HEK293T (cell line): ENCODE measurements around the gene LIPH.

Experiments
- CTCF ChIA-PET: fragments of 350-600 bp; formaldehyde crosslinking; extraction: SDS; loops from one replicate; lab custom pipeline; 2021; ENCODE audit warnings: antibody characterized with exemption, inconsistent platforms; lab: Yijun Ruan, JAX
- POLR2A ChIA-PET: fragments of 350-600 bp; formaldehyde crosslinking; extraction: SDS; loops from one replicate; lab custom pipeline; 2020; ENCODE audit warnings: antibody characterized with exemption, inconsistent platforms; lab: Yijun Ruan, JAX
- DNase-seq: peaks from one replicate; pipeline ENCODE4 v3.0.0; 2012; ENCODE audit warnings: mixed read lengths; ENCODE audit errors: extremely low spot score
- ARNT ChIP-seq: fragments of 450-650 bp; IDR thresholded peaks from 2 replicates; pipeline ENCODE4 v1.6.1; 2017; ENCODE audit warnings: mild to moderate bottlenecking
- BHLHE40 ChIP-seq: fragments of 450-650 bp; IDR thresholded peaks from 2 replicates; pipeline ENCODE4 v1.6.1; 2016; ENCODE audit warnings: mild to moderate bottlenecking, moderate library complexity, borderline replicate concordance
- CTBP1 ChIP-seq: fragments of 450-650 bp; IDR thresholded peaks from 2 replicates; pipeline ENCODE4 v1.6.1; 2016; ENCODE audit warnings: borderline replicate concordance
- ELF4 ChIP-seq: fragments of 450-650 bp; IDR thresholded peaks from 2 replicates; pipeline ENCODE4 v1.6.1; 2017; ENCODE audit warnings: antibody characterized with exemption
- FOXA1 ChIP-seq: fragments of 450-650 bp; IDR thresholded peaks from 2 replicates; pipeline ENCODE4 v1.6.1; 2016; ENCODE audit warnings: mild to moderate bottlenecking
- FOXK2 ChIP-seq: fragments of 450-650 bp; IDR thresholded peaks from 2 replicates; pipeline ENCODE4 v1.6.1; 2016; ENCODE audit warnings: mild to moderate bottlenecking
- FOXM1 ChIP-seq: fragments of 450-650 bp; IDR thresholded peaks from 2 replicates; pipeline ENCODE4 v1.6.1; 2017; ENCODE audit warnings: mild to moderate bottlenecking, borderline replicate concordance
- HDGF ChIP-seq: fragments of 450-650 bp; IDR thresholded peaks from 2 replicates; pipeline ENCODE4 v1.6.1; 2017; ENCODE audit warnings: antibody characterized with exemption, borderline replicate concordance
- L3MBTL2 ChIP-seq: fragments of 450-650 bp; conservative IDR thresholded peaks from 2 replicates; pipeline ENCODE4 v1.6.1; 2016; ENCODE audit warnings: mild to moderate bottlenecking
- LEF1 ChIP-seq: fragments of 450-650 bp; IDR thresholded peaks from 2 replicates; pipeline ENCODE4 v1.6.1; 2017; ENCODE audit warnings: mild to moderate bottlenecking, borderline replicate concordance
- NFRKB ChIP-seq: fragments of 450-650 bp; IDR thresholded peaks from 2 replicates; pipeline ENCODE4 v1.6.1; 2016; ENCODE audit warnings: mild to moderate bottlenecking, moderate library complexity
- PKNOX1 ChIP-seq: fragments of 450-650 bp; IDR thresholded peaks from 2 replicates; pipeline ENCODE4 v1.6.1; 2016
- SP1 ChIP-seq: fragments of 450-650 bp; IDR thresholded peaks from 2 replicates; pipeline ENCODE4 v1.6.1; 2017
- SUZ12 ChIP-seq: fragments of 450-650 bp; IDR thresholded peaks from 2 replicates; pipeline ENCODE4 v1.6.1; 2016; ENCODE audit warnings: mild to moderate bottlenecking
- TARDBP ChIP-seq: fragments of 450-650 bp; IDR thresholded peaks from 2 replicates; pipeline ENCODE4 v1.6.1; 2016
- ZNF384 ChIP-seq: fragments of 450-650 bp; IDR thresholded peaks from 2 replicates; pipeline ENCODE4 v1.6.1; 2016

LIPH gene

GRCh38 chr3:185504636-185505035 is 47.8 kb downstream of the LIPH start:
- CTCF ChIA-PET: no interaction called here
- no peak for TF ChIP-seq SP1
- no peak for TF ChIP-seq FOXK2
- no peak for TF ChIP-seq LEF1

GRCh38 chr3:185503521-185503920 is 48.9 kb downstream of the LIPH start:
- CTCF ChIA-PET: no interaction called here
- no peak for DNase-seq
- TF ChIP-seq NFRKB: no peak
- TF ChIP-seq SP1: no peak
- TF ChIP-seq ARNT: no peak
- TF ChIP-seq FOXK2: no peak
- TF ChIP-seq ZNF384: no peak
- TF ChIP-seq ELF4: no peak
- no peak for TF ChIP-seq LEF1
- no peak for TF ChIP-seq FOXM1
- no peak for TF ChIP-seq TARDBP
- no peak for TF ChIP-seq BHLHE40
- no peak for TF ChIP-seq FOXA1
- TF ChIP-seq L3MBTL2: no peak
- POLR2A ChIA-PET: no interaction called here

More at GRCh38 chr3:185504636-185505035, 47.8 kb downstream of the LIPH start:
- no peak for DNase-seq
- POLR2A ChIA-PET: no interaction called here

- ChIA-PET POLR2A (no interaction called here), CTCF (no interaction called here)
- no peak for DNase-seq
- TF ChIP-seq FOXK2 (no peak), ZNF384 (no peak), HDGF (no peak), NFRKB (no peak), LEF1 (no peak), PKNOX1 (no peak), L3MBTL2 (no peak), CTBP1 (no peak), FOXM1 (no peak)
Observed at GRCh38 chr3:185502987-185503386, 49.4 kb downstream of the LIPH start.

GRCh38 chr3:185498503-185499396 is 53.6 kb downstream of the LIPH start, which contains the start of gene TMEM41A:
Gene TMEM41A, minus strand, starts transcription at chr3:185499035. Its CDS starts 74 bp downstream, at chr3:185498961.
- peak; percentile 90 for DNase-seq
- TF ChIP-seq L3MBTL2 (peak; percentile 59; the same call in 1 of the 2 replicates), BHLHE40 (no peak), CTBP1 (no peak), FOXM1 (0 out of 2 replicates have a peak, but pooled peaks have one; percentile 34)
- ChIA-PET POLR2A (interaction anchor here (0.9 to 1.4 kb wide), 4 partner anchors 16 to 87 kb away, joined by 3 to 8 read pairs (median 4); partner anchors contain the start of gene SENP2), CTCF (interaction anchor here (1.4 kb wide), 1 partner anchor 60 kb away, joined by 3 read pairs; no protein-coding TSS in a partner anchor)

GRCh38 chr3:185490241-185490640 is 62.1 kb downstream of the LIPH start:
- TF ChIP-seq ELF4 (no peak), SUZ12 (no peak), SP1 (no peak), FOXA1 (no peak), BHLHE40 (no peak), ARNT (no peak)
- ChIA-PET CTCF (no interaction called here), POLR2A (interaction anchor here (1.4 kb wide), 1 partner anchor 96 kb away, joined by 3 read pairs; the partner anchor contains the start of gene SENP2)
- no peak for DNase-seq

GRCh38 chr3:185489462-185489861 is 62.9 kb downstream of the LIPH start:
- ChIA-PET CTCF (no interaction called here), POLR2A (interaction anchor here (1.4 kb wide), 1 partner anchor 97 kb away, joined by 3 read pairs; the partner anchor contains the start of gene SENP2)
- TF ChIP-seq SUZ12: no peak
- TF ChIP-seq FOXM1: no peak
- TF ChIP-seq HDGF: no peak
- no peak for TF ChIP-seq TARDBP
- TF ChIP-seq L3MBTL2: no peak
- DNase-seq: no peak

- ChIA-PET CTCF (no interaction called here), POLR2A (no interaction called here)
- no peak for TF ChIP-seq ARNT
- DNase-seq: no peak
Observed at GRCh38 chr3:185488465-185488864, 63.9 kb downstream of the LIPH start.

GRCh38 chr3:185486394-185486793 is 66.0 kb downstream of the LIPH start:
- CTCF ChIA-PET: no interaction called here
- POLR2A ChIA-PET: no interaction called here
- no peak for DNase-seq
- TF ChIP-seq HDGF (no peak), TARDBP (no peak)
